ENCODE results near the gene EYA2.
"Not testable (repeated sequence)": the region's sequence is repeated elsewhere in the genome, so short reads cannot be mapped to it uniquely, and the experiment has no call there.

The EYA2 gene

GRCh38 chr20:47191074-47191673 is 296.5 kb downstream of the EYA2 start:
- no peak for DNase-seq

- no peak for DNase-seq
These were observed 297.3 kb downstream of the EYA2 start for GRCh38 chr20:47191956-47192355.

GRCh38 chr20:47195573-47195972 is 300.9 kb downstream of the EYA2 start:
- DNase-seq, result no peak

- peak; percentile 67 for DNase-seq
These were observed 301.7 kb downstream of the EYA2 start for GRCh38 chr20:47196091-47197081.

- DNase-seq, result no peak
These were observed 303.6 kb downstream of the EYA2 start for GRCh38 chr20:47198254-47198671.

- DNase-seq, result no peak
These were observed 304.4 kb downstream of the EYA2 start for GRCh38 chr20:47198996-47199552.

GRCh38 chr20:47201074-47201730 is 306.6 kb downstream of the EYA2 start:
- DNase-seq, result no peak

GRCh38 chr20:47202733-47203667 is 308.4 kb downstream of the EYA2 start:
- DNase-seq, result no peak

- no peak for DNase-seq
These were observed 309.6 kb downstream of the EYA2 start for GRCh38 chr20:47204008-47204849.

GRCh38 chr20:47204850-47205122 is 310.1 kb downstream of the EYA2 start:
- DNase-seq, result not testable (repeated sequence)

- DNase-seq, result peak; percentile 81
These were observed 311.0 kb downstream of the EYA2 start for GRCh38 chr20:47205577-47206123.

- DNase-seq, result not testable (repeated sequence)
These were observed 311.9 kb downstream of the EYA2 start for GRCh38 chr20:47206552-47206951.

- DNase-seq, result no peak
These were observed 312.5 kb downstream of the EYA2 start for GRCh38 chr20:47206962-47207641.

- no peak for DNase-seq
These were observed 314.0 kb downstream of the EYA2 start for GRCh38 chr20:47208534-47209174.

GRCh38 chr20:47209982-47210381 is 315.3 kb downstream of the EYA2 start:
- no peak for DNase-seq

- DNase-seq, result no peak
These were observed 315.8 kb downstream of the EYA2 start for GRCh38 chr20:47210470-47210869.

- DNase-seq, result no peak
These were observed 316.4 kb downstream of the EYA2 start for GRCh38 chr20:47211036-47211435.

GRCh38 chr20:47212606-47213207 is 318.1 kb downstream of the EYA2 start:
- no peak for DNase-seq

- no peak for DNase-seq
These were observed 319.3 kb downstream of the EYA2 start for GRCh38 chr20:47213966-47214365.
